ENCODE results near the gene TBX19. TPM values are rescaled to one million over a fixed set of nuclear protein-coding genes. Genes with fewer than 3 reads are reported as not detected.

TBX19 gene
- total and polyA plus RNA-seq, 2 of the 8 experiments (the other 6 are each of a cell fraction or from before 2014, with no cell fraction given), result 1.0 to 1.8 TPM

GRCh38 chr1:168246506-168246905, 34.2 kb upstream of the TBX19 start:
- FAIRE-seq (no peak), DNase-seq (ENCODE audit: low read depth in 1 of 2, low spot score in 2 of 2) (no peak)
- Histone ChIP-seq H3K14ac (ENCODE audit: insufficient read length) (no peak overlapping the region), H3K4me1 (replicated peaks in 1 of 4; ENCODE audit: control insufficient read depth in 3 of 4, insufficient read depth in 4 of 4, low read length in 3 of 4) (peaks cover 0 to 6% (median 3%) of the 10 kb centered on the region in 4 experiments; a peak in 3 of 7 replicates), H2AK5ac (ENCODE audit: low read depth, low read length) (no peak overlapping the region), H4K20me1 (replicated peaks in 1 of 2; ENCODE audit: control insufficient read depth in 1 of 2, insufficient read depth in 2 of 2, low read length in 2 of 2) (no peaks in the 10 kb centered on the region), H3K9me3 (ENCODE audit: insufficient read depth in 2 of 2, low read depth in 1 of 2, low read length in 1 of 2) (no peaks in the 10 kb centered on the region), H2AFZ (ENCODE audit: low read length) (no peak overlapping the region), H3K27me3 (replicated peaks in 1 of 4; ENCODE audit: control insufficient read depth in 3 of 4, extremely low read depth in 1 of 4, insufficient read depth in 3 of 4, low read length in 3 of 4) (no peaks in the 10 kb centered on the region), H4K8ac (ENCODE audit: extremely low read depth, insufficient read depth, low read length) (no peak overlapping the region), H2BK120ac (replicated peaks; ENCODE audit: low read depth, low read length) (no peak overlapping the region), H3K79me1 (ENCODE audit: low read depth, low read length) (no peaks in the 10 kb centered on the region), H3K18ac (ENCODE audit: extremely low read depth, low read length) (no peak overlapping the region), H3K79me2 (ENCODE audit: control insufficient read depth in 1 of 2, insufficient read depth in 2 of 2, low read length in 2 of 2) (no peaks in the 10 kb centered on the region), H3K23ac (ENCODE audit: insufficient read length) (no peak overlapping the region), H3K23me2 (ENCODE audit: low read depth, low read length) (no peaks in the 10 kb centered on the region), H2BK5ac (ENCODE audit: low read depth, low read length) (no peak overlapping the region), H4K91ac (replicated peaks; ENCODE audit: insufficient read length, low read length) (no peak overlapping the region), H3K56ac (replicated peaks; ENCODE audit: insufficient read length, low read depth, low read length) (no peak overlapping the region), H3K27ac (ENCODE audit: low read depth, low read length) (no peak overlapping the region), H3K4me2 (ENCODE audit: insufficient read depth in 1 of 2, low read depth in 2 of 2, low read length in 2 of 2) (no peak overlapping the region), H3K4me3 (ENCODE audit: extremely low read depth in 1 of 4, insufficient read depth in 2 of 4, low read depth in 3 of 4, low read length in 4 of 4) (no peak overlapping the region), H3K9ac (replicated peaks in 1 of 4; ENCODE audit: extremely low read depth in 1 of 4, low read depth in 3 of 4, low read length in 3 of 4) (no peak overlapping the region), H2BK12ac (ENCODE audit: low read depth, low read length) (no peak overlapping the region), H4K5ac (ENCODE audit: insufficient read length, low read depth, low read length) (no peak overlapping the region), H3K4ac (replicated peaks; ENCODE audit: insufficient read length, low read depth, low read length) (no peak overlapping the region), H2BK15ac (ENCODE audit: low read length) (no peak overlapping the region), H3K36me3 (ENCODE audit: control insufficient read depth in 2 of 4, insufficient read depth in 4 of 4, low read length in 3 of 4) (peaks cover 7 to 17% (median 10%) of the 10 kb centered on the region in 4 experiments; a peak in 7 of 8 replicates), H2BK20ac (ENCODE audit: low read length) (no peak overlapping the region)
- POLR2A ChIA-PET (ENCODE audit: partially characterized antibody), result interaction anchor here (0.9 kb wide), 1 partner anchor 13 kb away, joined by 3 read pairs; no protein-coding TSS in a partner anchor
- CTCF ChIA-PET (ENCODE audit: partially characterized antibody), result interaction anchor here (0.8 to 2.2 kb wide), 2 partner anchors 8 to 11 kb away, joined by 6 to 18 read pairs; no protein-coding TSS in a partner anchor
- no peak for TF ChIP-seq YY1 (IDR thresholded peaks at IDR 0.05; ENCODE audit: low read depth, low read length)
- no peak for TF ChIP-seq SP4 (IDR thresholded peaks at IDR 0.05; ENCODE audit: low read length)
- no peak for TF ChIP-seq CBX8 (IDR thresholded peaks at IDR 0.05; ENCODE audit: borderline replicate concordance, low read depth, low read length)
- WGBS, 2 experiments (ENCODE audit: extremely low coverage in 1 of 2, insufficient coverage in 1 of 2, insufficient read length in 1 of 2, insufficient replicate concordance in 2 of 2, low coverage in 1 of 2, low lambda C conversion rate in 2 of 2, missing lambda C conversion rate in 1 of 2), result 90% methylated on average over 5 of the region's 5 CpGs; no CpG with 5 or more reads in 1 of the 2 experiments

Data from H1 (cell line).